Measurements from ENCODE around the gene TMEM178B.

- no peak for TF ChIP-seq POLR2A (IDR thresholded peaks at IDR 0.05; ENCODE audit: low read length)
- TF ChIP-seq GATA1 (IDR thresholded peaks at IDR 0.05; ENCODE audit: low read depth, low read length), result no peak
Observed at GRCh38 chr7:141181812-141182211, 107.9 kb downstream of the TMEM178B start.
